Femur (tissue), 1 donor: Measurements from ENCODE around the gene CACNA1I.

Experiments
- DNase-seq: peaks from one replicate; pipeline ENCODE4 v3.0.0-alpha.2; 2017

CACNA1I gene

GRCh38 chr22:39625569-39626537 lies 55.3 kb downstream of the CACNA1I start:
- peak; percentile 43 for DNase-seq

- no peak for DNase-seq
Measured at GRCh38 chr22:39627208-39627607, 56.7 kb downstream of the CACNA1I start.

- DNase-seq, result no peak
Measured at GRCh38 chr22:39627865-39628562, 57.5 kb downstream of the CACNA1I start.

GRCh38 chr22:39628563-39629080 lies 58.1 kb downstream of the CACNA1I start:
- DNase-seq, result no peak

GRCh38 chr22:39629851-39630250 lies 59.3 kb downstream of the CACNA1I start:
- DNase-seq, result no peak

GRCh38 chr22:39630721-39631120 lies 60.2 kb downstream of the CACNA1I start:
- no peak for DNase-seq

- no peak for DNase-seq
Measured at GRCh38 chr22:39631381-39632286, 61.1 kb downstream of the CACNA1I start.

GRCh38 chr22:39634530-39635405 lies 64.2 kb downstream of the CACNA1I start:
- no peak for DNase-seq

GRCh38 chr22:39635719-39636118 lies 65.2 kb downstream of the CACNA1I start:
- DNase-seq, result no peak

GRCh38 chr22:39638958-39639357 lies 68.4 kb downstream of the CACNA1I start:
- no peak for DNase-seq

GRCh38 chr22:39641660-39642310 lies 71.2 kb downstream of the CACNA1I start:
- DNase-seq, result no peak

- no peak for DNase-seq
Measured at GRCh38 chr22:39643311-39644083, 72.9 kb downstream of the CACNA1I start.

- DNase-seq, result no peak
Measured at GRCh38 chr22:39645532-39645931, 75.0 kb downstream of the CACNA1I start.

GRCh38 chr22:39646398-39647063 lies 76.0 kb downstream of the CACNA1I start:
- DNase-seq, result no peak

GRCh38 chr22:39647836-39648629 lies 77.5 kb downstream of the CACNA1I start:
- no peak for DNase-seq

- no peak for DNase-seq
Measured at GRCh38 chr22:39648630-39648950, 78.0 kb downstream of the CACNA1I start.

- DNase-seq, result no peak
Measured at GRCh38 chr22:39649500-39650089, 79.0 kb downstream of the CACNA1I start.
